OCI-M1 (cell line): ENCODE results near the gene PLA2R1.
A peak's percentile ranks its signal among the peaks of the same experiment; 100 is the strongest.
"Not testable (repeated sequence)": the region's sequence is repeated elsewhere in the genome, so short reads cannot be mapped to it uniquely, and the experiment has no call there.

Experiments
- DNase-seq: peaks from one replicate; lab custom pipeline; 2025; lab: John Stamatoyannopoulos, UW

PLA2R1 gene

DNA sequence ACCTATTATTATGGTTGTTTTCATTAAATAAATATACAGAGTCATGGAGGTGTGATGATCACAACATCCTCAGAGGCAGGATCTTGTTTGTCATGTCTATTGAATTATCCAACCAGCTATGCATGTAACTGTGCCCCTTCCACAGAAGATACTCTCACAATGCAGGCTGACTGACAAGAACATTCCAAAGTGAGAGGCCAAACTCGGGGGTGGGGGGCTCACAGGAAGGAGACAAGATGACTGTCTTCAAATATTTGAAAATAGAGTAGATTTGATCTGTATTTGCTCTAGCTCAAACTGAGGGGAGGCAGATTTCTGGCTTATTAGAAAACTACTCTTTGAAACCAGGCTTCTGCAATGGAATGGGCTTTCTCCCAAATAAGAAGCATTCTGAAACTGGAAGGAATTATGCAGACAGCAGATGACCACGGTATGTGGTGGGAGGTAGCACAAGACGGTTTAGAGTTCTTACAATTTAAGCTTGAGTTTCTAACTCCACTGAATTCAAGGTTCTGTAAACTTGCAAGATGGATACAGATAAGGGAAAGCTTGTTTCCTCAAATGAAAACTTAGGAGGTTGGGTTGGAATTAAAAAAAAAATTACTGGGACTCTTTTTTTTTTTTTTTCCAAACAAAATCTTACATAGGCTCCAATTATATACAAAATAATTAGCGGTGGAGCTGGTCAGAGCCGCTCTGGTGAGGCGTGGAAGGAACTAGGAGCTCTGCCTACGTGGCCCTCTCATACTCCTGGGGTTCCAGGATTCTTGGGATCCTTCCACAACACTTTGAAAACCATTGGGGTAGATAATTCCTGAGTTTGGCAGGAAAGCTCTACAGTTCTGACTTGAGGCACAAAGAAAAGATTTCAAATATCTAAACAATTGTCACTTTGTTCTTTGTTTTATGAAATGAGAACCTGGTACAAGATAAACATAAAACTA is 79.3 kb downstream of the PLA2R1 start:
- no peak for DNase-seq

DNA sequence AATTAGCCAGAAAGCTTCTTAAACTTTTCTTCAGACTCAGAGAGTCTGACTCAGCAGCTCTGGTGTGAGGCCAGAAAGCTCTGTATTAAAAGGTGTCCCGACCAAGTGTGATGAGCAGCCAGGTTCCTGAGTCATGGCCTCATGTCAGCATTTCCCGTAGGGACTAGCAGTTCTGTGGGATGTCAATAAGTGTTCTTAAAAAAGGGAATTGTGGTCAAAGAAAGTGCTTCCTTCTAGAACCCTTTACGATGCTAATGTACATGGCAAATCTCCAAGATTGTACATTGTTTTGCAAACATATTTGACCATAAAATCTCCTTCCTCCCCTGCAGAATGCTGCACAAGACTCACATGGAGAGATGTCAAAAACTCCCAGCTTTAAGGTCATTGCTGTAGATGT is 80.1 kb downstream of the PLA2R1 start:
- no peak for DNase-seq

DNA sequence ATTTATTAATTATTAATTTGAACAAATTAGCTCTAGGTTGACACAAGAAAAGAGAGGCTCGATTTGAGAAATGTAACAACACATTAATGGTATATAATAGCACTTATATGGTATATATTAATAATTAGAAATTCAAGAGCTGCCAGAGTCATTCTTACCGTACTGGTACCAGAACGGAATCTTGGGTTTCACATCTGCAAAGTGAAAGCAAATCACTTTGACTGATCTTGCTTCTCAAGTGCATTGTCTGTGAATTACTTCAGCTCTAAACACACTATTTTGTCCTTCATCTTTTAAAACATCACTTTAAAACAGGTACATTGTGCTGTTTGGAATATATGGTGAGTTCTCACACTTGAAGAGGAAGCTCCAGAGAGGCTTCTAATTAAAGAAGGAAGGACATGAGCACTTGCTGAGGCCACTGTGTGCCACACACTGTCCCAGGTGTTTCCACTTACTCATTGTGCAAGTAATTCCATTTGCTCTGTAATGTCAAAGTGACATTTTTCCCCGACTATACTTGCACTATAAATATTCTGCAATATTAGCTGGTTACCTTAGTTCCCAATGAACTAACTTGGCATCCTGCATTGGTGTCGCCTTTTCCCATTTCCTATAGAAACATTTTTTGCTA is 85.8 kb downstream of the PLA2R1 start:
- no peak for DNase-seq

DNA sequence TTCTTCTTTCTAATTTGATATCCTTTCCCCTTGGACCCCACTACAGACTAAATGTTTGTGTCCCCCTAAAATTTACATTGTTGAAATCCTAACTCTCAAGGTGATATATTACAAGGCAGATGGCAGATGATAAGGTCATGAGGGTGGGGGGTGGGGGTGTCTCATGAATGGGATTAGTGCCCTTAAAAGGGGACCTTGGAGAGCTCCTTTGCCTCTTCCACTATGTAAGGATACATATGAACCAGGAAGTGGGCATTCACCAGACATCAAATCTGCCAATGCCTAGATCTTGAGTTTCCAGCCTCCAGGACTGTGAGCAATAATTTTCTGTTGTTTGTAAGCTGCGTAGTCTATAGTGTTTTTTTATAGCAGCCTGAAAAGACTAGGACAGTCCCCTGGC is 89.1 kb downstream of the PLA2R1 start:
- DNase-seq: no peak

DNA sequence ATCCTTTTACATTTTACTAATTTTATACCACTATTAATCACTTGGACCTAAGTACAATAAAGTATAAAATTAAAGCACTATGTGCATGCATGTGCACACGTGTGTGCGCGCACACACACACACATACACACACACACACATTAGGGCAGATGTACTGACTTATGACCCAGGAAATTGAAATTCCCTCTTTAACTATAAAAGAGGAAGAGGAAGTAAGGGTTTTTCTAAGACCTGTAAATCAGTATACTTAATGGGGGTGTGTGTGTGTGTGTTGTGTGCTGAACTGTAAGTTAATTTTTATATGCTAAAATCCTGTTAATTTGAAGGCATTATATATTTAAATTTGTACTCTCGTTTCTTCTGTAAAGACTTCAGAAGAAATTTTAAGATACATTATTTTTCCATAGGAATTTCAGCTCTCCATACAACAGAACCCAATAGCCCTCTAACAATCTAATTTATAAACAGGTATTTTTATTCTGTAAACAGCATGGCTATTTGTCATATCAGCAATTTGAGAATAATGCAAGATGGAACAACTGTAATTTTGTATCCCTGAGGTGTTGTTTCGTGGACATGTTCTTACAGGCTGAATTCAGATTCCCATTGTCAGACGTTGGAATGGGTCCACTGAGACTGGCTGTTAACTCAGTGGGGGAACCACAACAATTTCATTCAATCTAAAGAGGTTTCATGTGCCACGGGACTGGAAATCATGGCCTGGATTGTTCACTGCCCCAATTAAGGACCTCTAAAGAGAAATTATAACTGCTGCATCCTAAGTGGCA is 90.9 kb downstream of the PLA2R1 start:
- DNase-seq: peak; percentile 21

DNA sequence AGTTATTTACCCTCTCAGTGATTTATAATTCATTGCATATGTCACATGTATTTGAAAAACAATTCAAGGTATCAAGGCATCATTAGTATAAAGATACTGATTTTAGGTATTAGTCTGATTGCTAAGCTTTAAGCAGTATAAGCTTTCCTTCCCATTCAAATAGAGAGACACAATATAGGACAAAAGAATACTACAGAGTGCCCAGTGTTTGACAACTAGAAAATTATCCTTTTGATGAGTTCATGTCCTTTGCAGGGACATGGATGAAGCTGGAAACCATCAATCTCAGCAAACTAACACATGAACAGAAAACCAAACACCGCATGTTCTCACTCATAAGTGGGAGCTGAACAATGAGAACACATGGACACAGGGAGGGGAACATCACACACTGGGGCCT is 91.9 kb downstream of the PLA2R1 start:
- not testable (repeated sequence) for DNase-seq

DNA sequence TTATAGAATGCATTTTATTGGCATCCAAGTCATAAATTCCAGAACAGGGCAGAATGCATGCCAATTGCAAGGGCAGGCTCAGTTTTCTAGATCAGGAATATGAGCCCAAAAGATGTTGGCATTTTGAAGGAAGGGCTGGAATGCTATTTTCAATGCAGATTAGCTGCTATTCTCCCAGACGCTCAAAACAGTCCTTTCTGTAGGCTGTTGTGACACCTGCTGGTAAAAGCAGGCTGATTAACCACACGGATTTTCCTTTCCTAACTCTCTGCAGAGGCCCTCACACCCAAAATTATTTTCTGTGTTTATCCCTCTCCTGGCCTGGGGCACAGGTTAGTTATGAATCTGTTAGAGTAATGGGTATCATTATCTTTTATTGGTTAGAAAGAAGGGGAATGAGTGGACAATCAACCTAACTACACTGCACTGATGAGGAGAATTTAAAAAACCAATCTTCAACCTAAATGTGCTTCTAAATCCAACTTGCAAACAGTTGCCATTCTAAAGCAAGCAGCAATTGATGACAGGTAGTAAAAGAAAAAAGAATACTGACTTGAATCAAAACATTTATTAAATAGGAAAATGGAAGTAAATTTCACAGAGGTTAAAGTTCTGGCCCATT is 94.0 kb downstream of the PLA2R1 start:
- peak; percentile 65 for DNase-seq

DNA sequence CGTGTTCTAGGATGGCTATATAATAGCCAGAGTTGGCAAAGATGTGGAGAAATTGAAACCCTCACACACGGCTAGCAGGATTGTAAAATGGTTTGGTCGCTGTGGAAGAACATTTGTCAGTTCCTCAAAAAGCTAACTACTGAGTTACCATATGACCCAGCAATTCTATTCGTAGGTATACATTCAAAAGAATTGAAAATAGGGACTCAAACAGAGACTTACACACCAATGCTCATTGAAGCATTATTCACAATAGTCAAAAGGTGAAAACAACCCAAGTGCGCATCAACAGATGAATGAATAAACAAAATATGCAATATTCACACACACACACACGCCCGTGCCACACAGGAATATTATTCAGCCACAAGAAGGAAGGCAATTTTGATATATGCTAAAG is 98.7 kb downstream of the PLA2R1 start:
- DNase-seq: no peak

DNA sequence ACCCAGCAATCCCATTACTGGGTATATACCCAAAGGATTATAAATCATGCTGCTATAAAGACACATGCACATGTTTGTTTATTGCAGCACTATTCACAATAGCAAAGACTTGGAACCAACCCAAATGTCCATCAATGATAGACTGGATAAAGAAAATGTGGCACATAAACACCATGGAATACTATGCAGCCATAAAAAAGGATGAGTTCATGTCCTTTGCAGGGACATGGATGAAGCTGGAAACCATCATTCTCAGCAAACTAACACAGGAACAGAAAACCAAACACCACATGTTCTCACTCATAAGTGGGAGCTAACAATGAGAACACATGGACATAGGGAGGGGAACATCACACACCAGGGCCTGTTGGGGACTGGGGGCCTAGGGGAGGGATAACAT is 99.9 kb downstream of the PLA2R1 start:
- not testable (repeated sequence) for DNase-seq

DNA sequence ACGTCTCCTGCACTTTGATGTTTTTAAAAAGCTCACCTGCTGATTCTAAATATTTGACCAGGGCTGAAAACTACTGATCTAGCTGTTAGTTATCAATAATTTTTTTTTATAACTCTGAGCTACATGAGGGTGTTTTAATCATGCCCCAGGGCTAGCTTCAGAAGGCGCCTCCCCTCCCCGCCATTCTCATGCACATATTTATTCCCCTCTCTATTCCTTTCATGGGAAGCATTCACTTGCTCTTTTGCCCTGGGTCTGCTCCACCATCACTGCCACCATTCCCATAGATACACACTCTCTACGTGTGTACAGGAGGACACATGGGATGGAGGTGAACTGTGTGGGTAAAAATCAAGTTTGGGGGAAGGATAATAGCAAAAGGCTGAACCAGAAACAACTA is 101.0 kb downstream of the PLA2R1 start:
- no peak for DNase-seq

DNA sequence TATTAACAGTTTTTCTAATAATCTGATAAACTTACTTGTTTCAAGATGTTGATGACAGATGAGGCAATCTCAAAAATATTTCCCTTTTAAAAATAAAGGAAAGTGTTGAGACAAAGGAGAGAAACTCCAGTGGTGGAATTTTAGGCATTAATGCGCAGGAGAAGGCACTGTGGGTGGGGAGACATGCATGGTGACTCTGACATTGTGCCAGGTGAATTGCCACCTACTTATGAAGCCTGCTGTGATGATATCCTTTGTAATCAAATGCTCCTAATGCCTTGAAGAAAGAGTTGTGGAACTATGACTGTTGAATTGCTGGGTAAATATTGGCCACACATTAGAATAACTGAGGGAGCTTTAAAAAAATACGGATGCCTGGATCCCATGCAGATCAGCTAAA is 101.4 kb downstream of the PLA2R1 start:
- no peak for DNase-seq

DNA sequence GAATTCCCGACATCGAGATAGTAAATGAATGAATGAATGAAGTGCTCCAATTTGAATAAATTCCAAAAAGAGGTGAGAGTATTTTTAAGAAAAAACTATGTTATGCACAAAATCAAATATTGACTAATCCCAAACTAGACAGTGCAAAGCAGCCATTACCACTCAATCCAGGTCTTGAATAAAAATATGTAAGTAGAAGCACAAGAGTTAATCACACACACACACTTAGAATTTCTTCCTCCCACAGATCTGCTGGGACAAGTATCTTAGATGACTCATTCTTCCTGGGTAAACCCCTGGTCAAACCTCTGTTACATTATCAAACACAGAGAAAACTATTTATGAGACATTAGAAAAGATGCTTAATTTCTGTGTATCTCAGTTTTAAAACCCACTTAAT is 102.0 kb downstream of the PLA2R1 start:
- DNase-seq: peak; percentile 12

DNA sequence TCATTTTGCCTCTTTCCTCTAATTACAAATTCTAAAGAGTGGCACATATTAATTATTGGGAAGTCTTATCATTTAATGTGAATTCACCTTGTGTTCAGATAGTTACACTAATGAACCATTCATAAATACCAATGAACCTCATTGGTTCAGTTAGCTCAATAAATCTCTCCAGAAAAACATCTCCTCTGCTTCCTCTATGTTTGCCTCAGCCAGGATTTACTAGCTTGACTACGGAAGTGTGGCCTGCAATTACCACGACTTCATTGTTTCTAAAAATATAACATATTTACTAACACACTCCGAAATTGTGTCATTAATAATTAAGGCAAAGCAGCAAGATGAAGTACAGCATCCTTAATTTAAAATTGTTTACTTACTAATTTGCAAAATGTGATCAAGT is 103.3 kb downstream of the PLA2R1 start:
- no peak for DNase-seq

DNA sequence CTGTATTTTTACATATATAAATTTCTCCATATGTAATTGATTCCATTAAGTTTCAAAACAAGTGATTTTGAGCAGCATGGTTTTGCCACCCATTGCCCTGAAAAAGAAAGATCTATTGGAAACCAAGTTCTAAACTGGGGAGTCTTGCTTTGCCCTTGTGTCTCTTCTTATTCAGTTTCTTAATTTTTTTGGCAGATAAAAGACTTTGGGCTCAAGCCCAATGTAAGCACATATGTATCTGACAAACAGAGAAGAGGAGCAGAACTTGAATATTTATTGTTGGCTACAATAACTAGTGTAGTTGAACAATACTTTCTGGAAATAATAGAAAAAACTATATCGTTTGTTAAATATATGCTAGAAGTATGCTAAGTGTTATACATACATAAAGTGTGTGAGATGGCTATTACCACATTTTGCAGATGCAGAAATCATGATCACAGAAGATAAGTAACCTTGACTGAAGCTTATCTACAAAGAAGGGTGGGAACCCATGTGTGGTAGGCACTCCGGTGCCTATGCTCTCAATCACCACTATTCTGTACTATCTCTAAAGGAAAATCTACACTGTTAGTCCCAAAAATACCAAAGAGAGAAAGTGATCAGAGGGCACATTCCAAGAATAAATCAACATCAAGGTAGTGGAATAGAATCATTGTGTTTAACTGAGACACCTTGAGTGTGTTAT is 109.1 kb downstream of the PLA2R1 start:
- no peak for DNase-seq

DNA sequence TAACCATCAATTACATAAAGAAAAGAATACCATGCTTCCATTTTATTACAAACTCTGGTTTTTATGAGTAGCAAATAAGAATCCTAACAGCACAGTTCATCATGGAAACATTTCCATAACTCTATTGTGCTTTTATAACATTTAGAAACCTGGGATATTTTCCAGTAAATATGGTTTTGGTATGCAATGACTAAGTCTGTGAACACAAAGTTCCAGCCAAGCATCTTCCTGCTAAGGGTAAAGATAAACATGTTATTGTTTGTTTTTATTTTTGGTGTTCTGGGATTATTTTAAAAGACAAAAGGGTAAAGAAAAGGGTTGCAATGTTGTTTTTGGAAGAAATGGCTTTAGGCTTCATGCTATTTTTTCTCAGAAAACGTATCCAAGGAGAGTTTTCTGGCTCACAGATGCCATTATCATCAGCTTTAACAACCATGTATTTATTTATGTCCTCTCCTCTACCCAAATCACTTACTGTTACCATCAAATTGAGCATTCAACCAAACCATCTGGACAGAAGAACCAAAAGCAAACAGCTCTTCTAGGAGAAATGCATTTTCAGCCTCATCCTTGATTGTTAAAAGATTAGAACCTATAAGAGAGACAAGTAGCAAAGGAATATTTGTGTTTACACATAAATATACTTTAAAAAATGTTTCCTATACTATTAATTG is 116.0 kb downstream of the PLA2R1 start:
- DNase-seq: no peak

DNA sequence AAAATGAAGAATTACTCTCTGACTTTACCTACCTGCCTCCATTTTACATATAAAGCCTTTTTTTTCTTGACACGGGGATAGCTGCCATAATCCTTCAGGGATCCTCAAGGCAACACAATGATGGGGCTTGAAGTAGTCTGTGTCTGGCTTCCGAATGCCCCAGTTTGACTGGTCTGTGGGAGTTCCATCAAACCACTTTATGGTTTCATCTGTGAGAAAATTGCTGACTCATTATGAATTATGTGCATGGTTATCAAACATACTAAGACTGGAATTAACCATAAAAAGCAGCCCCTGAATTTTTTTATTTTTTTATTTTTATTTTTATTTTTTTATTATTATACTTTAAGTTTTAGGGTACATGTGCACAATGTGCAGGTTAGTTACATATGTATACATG is 117.5 kb downstream of the PLA2R1 start:
- DNase-seq: no peak

DNA sequence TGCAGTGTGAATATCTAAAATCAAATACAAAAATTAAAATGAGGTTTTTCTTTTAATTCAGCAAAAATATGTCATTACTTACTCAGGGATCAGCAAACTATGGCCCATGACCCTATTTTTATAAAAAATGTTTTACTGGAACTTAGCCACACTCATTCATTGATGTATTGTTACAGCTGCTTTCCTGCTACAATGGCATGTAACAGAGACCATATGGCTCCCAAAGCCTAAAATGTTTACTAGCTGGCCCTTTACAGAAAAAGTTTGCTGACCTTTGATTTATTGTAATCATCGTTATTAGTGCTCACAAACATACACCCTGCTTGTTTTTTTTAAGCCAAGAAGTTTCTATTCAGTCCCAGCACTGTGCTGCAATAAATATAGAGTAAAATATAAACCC is 120.3 kb downstream of the PLA2R1 start:
- no peak for DNase-seq

DNA sequence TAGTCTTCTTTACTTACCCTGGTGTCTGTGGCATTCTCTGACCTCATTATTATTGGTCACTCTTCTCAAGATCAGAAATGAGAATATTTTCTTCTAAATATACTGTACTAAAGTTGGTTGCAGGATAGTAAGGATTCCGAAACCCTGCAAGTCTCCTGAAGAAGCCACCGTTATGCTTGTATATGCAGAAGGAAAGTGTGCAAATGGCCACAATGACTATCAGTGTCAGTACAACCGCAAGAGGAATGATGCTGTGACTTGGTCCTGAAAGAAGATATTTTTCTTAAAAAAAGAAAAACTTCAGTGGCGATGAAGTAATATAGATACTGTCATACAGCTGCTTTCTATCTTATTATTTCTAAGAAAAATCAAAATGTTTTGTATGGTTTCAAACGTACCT is 120.7 kb downstream of the PLA2R1 start:
- no peak for DNase-seq

DNA sequence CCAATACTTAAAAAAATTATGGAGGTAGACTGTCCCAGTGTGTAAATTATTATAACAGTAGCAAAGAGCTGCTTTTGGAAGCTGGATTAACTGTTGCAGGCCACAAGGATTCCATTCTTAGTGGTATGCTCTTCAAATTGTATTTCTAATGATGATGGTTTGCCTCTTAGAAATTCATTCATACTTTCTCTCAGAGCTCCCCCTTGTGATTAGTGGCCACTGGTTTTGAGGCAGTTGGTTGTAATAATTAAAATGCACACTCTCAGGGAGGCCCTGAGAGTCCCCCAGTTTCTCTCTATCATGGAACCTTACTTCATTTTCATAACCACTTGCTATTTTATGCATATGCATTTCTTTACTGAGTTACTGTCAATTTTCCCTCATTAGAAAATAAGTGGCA is 122.5 kb downstream of the PLA2R1 start:
- DNase-seq: peak; percentile 55

DNA sequence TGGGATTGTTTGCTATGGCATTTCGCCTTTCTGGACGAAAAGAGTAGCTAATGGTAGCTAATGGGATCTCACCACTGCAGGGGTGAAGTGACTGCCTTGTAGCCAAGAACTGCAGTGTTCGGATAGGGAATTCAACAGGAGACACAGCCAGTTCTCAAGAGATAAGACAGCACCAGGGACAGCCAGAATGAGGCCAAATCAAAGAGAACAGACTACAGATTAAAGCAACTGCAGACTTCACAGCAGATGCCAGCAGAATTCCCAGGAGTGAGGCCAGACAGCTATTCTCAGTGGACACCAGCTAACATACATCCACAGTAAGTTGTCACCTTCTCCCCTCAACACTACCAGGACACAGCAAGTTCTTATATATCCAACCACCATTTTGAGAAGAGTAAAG is 124.0 kb downstream of the PLA2R1 start:
- DNase-seq: no peak

DNA sequence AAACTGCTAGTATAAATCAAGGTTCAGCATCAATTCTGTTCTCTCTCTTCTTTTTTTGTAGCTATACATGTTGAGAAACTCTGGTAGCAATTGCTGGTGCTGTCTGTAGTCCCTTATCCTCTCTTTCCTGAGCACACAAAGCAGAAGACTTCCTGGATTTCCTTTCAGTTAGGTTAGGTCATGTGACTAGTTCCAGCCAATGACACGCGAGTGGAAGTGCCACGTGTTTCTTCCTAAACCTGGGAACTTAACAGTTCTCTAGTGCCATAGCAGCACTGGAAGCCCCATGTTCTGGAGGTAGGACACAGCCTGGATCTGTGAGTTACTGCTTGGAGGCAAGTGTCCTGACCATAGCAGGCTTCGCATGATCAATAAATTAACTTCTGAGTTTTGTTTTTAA is 125.9 kb downstream of the PLA2R1 start:
- peak; percentile 49 for DNase-seq
